Activated naive CD4-positive, alpha-beta T cell treated with anti-CD3 and anti-CD28 coated beads for 36 hours (primary cell): ENCODE results near the gene GPR132. TPM values are rescaled to one million over a fixed set of nuclear protein-coding genes. Genes with fewer than 3 reads are reported as not detected.
"Not testable (repeated sequence)": the region's sequence is repeated elsewhere in the genome, so short reads cannot be mapped to it uniquely, and the experiment has no call there.

Source experiments
- CTCF ChIA-PET: fragments of 350-600 bp; sonication (Branson Sonifier 250); formaldehyde crosslinking; loops from one replicate; lab custom pipeline; 2021; ENCODE audit warnings: antibody characterized with exemption; lab: Charles Lee
- DNase-seq: peaks from one replicate; pipeline ENCODE4 v3.0.0-alpha.2; 2020
- H3K27ac Mint-ChIP-seq: one replicate; pipeline ENCODE4 v1.8.0; 2021; ENCODE audit warnings: mild to moderate bottlenecking, mixed read lengths
- H3K27me3 Mint-ChIP-seq: one replicate; pipeline ENCODE4 v1.8.0; 2021; ENCODE audit warnings: low read depth, mixed read lengths
- H3K36me3 Mint-ChIP-seq: one replicate; pipeline ENCODE4 v1.8.0; 2021; ENCODE audit warnings: low read depth, mixed read lengths
- H3K4me1 Mint-ChIP-seq: one replicate; pipeline ENCODE4 v1.8.0; 2021; ENCODE audit warnings: low read depth, mixed read lengths
- H3K4me3 Mint-ChIP-seq: one replicate; pipeline ENCODE4 v1.8.0; 2021; ENCODE audit warnings: mild to moderate bottlenecking, moderate library complexity, mixed read lengths
- H3K9me3 Mint-ChIP-seq: one replicate; pipeline ENCODE4 v1.8.0; 2021; ENCODE audit warnings: mixed read lengths
- intact Hi-C: fragments of 100-400 bp; cut with micrococcal nuclease; formaldehyde crosslinking; loops from one replicate; pipeline ENCODE4 v1.15.1; 2023
- total RNA-seq, 2 experiments: library from RNA; stranded (reverse); gene quantifications; one replicate each; pipeline ENCODE4 v1.2.3, GENCODE V29; 2021

GPR132 gene
- total RNA-seq, 2 experiments from 2014 or later, result 11.3 to 15.3 TPM

DNA sequence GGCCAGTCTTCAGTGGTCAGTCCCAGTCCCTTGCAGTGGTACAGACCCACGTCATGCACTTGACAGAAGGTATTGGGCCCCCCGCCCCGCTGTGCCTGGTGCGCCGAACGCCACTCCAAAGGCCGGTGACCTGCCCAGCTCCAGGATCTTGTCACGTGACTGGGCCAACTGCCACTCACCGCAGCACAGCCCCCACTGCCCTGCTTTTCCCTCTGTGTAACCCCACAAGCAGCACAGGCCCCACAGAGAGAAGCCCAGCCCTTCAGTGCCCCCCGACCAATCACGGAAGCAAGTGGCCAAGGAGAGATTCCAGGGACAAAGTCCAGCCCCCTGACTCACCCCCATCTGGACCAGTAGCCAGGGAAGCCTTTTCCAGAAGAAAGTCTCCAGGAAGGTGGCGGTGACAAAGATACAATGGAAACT lies 498 bp downstream of the GPR132 start:
- Mint-ChIP-seq H3K9me3 (no peaks in the 10 kb centered on the region), H3K27me3 (no peaks in the 10 kb centered on the region), H3K27ac (peak overlapping the region; percentile 96), H3K4me1 (peaks cover 81% of the 10 kb centered on the region), H3K4me3 (peak overlapping the region; percentile 84), H3K36me3 (peaks cover 11% of the 10 kb centered on the region)
- CTCF ChIA-PET, result interaction anchor here (1.1 to 3.0 kb wide), 3 partner anchors 19 to 25 kb away, joined by 4 to 11 read pairs (median 10); no protein-coding TSS in a partner anchor
- DNase-seq, result peak; percentile 50
- intact Hi-C loops, result loop anchor here (1.0 to 10.0 kb wide), 4 partner anchors 23 to 426 kb away; partner anchors contain the start of genes CDCA4, SIVA1 and TEDC1

DNA sequence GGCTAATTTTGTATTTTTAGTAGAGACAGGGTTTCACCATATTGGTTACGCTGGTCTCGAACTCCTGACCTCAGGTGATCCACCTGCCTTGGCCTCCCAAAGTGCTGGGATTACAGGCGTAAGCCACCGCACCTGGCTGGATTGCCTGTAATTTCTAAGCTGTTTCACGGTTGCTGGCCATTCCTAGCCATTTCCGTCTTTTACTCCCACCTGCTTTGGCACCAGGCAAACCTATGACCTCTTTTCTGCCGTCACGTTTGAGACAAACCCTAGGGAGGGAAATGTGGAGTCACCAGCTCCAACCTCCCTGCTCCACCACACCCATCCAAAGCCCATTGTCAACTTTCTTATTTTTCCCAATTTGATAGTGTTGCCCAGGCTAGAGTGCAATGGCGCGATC lies 1.2 kb downstream of the GPR132 start:
- Mint-ChIP-seq H3K9me3 (no peaks in the 10 kb centered on the region), H3K36me3 (peaks cover 11% of the 10 kb centered on the region), H3K27ac (peak overlapping the region; percentile 96), H3K4me3 (peak overlapping the region; percentile 84), H3K4me1 (peaks cover 82% of the 10 kb centered on the region), H3K27me3 (no peaks in the 10 kb centered on the region)
- intact Hi-C loops, result loop anchor here (2.0 to 10.0 kb wide), 2 partner anchors 309 to 427 kb away; partner anchors contain the start of genes SIVA1 and TEDC1
- CTCF ChIA-PET, result interaction anchor here (0.7 to 1.7 kb wide), 2 partner anchors 27 to 28 kb away, joined by 3 to 4 read pairs; no protein-coding TSS in a partner anchor
- no peak for DNase-seq

DNA sequence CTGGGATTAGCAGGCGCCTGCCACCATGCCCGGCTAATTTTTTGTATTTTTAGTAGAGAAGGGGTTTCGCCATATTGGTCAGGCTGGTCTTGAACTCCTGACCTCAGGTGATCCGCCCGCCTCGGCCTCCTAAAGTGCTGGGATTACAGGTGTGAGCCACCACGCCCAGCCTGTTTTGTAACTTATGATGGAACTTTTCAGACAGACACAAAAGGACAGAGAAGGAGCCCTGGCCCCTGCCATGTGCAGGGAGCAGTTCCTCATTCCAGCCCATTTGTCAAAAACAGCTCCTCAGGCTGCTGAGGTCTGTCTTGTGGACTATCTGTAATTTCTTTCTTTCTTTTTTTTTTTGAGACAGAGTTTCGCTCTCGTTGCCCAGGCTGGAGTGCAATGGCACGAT lies 1.7 kb downstream of the GPR132 start:
- not testable (repeated sequence) for DNase-seq, H3K9me3 Mint-ChIP-seq, H3K27me3 Mint-ChIP-seq
- Mint-ChIP-seq H3K36me3 (peaks cover 11% of the 10 kb centered on the region), H3K4me1 (peaks cover 82% of the 10 kb centered on the region), H3K27ac (peak overlapping the region; percentile 96), H3K4me3 (peak overlapping the region; percentile 84)
- CTCF ChIA-PET, result interaction anchor here (0.6 to 1.7 kb wide), 5 partner anchors 9 to 669 kb away, joined by 3 to 4 read pairs (median 3); no protein-coding TSS in a partner anchor
- intact Hi-C loops, result loop anchor here (10.0 kb wide), 1 partner anchor 309 kb away; the partner anchor contains the start of gene SIVA1

DNA sequence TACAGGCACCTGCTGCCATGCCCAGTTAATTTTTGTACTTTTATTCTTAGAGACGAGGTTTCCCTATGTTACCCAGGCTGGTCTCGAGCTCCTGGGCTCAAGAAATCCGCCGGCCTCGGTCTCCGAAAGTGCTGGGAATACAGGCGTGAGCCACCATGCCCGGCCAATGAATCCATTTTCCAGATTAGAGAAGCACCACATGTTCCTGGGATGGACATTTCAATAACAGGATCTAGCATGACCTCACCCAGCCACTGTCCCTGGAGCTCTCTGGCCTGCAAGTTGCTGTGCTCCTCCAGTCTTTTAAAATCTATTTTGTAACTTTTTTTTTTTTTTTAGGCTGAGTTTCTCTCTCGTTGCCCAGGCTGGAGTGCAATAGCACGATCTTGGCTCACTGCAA lies 2.2 kb downstream of the GPR132 start:
- DNase-seq, result no peak
- CTCF ChIA-PET, result interaction anchor here (0.6 to 1.7 kb wide), 4 partner anchors 10 to 668 kb away, joined by 3 to 4 read pairs (median 4); no protein-coding TSS in a partner anchor
- H3K4me3 Mint-ChIP-seq, result peak overlapping the region; percentile 67
- no peaks in the 10 kb centered on the region for H3K27me3 Mint-ChIP-seq
- peaks cover 13% of the 10 kb centered on the region for H3K36me3 Mint-ChIP-seq
- peaks cover 86% of the 10 kb centered on the region for H3K4me1 Mint-ChIP-seq
- H3K9me3 Mint-ChIP-seq, result no peaks in the 10 kb centered on the region
- intact Hi-C loops, result loop anchor here (10.0 kb wide), 1 partner anchor 308 kb away; the partner anchor contains the start of gene SIVA1
- H3K27ac Mint-ChIP-seq, result peak overlapping the region; percentile 90

DNA sequence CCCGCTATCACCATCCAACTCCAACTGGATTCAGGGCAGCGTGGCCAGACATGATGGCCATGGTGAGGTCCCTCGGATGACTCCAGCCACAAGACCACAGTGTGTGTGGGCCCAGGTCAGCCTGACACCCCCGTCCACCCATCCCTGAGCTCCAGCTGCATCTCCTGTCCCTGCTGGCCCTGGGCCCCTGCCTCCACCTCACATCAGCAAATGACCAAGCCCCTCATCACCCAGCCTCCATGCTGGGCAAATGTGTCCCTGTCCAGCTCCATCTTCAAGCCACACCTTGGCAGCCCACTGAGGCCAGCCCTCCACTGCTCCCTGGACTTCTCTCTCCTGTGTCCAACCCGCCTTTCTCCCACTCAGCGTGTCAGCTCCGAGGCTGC lies 3.2 kb downstream of the GPR132 start:
- CTCF ChIA-PET, result interaction anchor here (0.8 to 1.4 kb wide), 2 partner anchors 11 to 25 kb away, joined by 3 to 4 read pairs; no protein-coding TSS in a partner anchor
- H3K4me3 Mint-ChIP-seq, result peak overlapping the region; percentile 69
- H3K36me3 Mint-ChIP-seq, result peaks cover 14% of the 10 kb centered on the region
- H3K27ac Mint-ChIP-seq, result peak overlapping the region; percentile 94
- H3K9me3 Mint-ChIP-seq, result no peaks in the 10 kb centered on the region
- DNase-seq, result no peak
- H3K27me3 Mint-ChIP-seq, result no peaks in the 10 kb centered on the region
- H3K4me1 Mint-ChIP-seq, result peaks cover 77% of the 10 kb centered on the region
- intact Hi-C loops, result loop anchor here (10.0 kb wide), 1 partner anchor 307 kb away; the partner anchor contains the start of gene SIVA1

DNA sequence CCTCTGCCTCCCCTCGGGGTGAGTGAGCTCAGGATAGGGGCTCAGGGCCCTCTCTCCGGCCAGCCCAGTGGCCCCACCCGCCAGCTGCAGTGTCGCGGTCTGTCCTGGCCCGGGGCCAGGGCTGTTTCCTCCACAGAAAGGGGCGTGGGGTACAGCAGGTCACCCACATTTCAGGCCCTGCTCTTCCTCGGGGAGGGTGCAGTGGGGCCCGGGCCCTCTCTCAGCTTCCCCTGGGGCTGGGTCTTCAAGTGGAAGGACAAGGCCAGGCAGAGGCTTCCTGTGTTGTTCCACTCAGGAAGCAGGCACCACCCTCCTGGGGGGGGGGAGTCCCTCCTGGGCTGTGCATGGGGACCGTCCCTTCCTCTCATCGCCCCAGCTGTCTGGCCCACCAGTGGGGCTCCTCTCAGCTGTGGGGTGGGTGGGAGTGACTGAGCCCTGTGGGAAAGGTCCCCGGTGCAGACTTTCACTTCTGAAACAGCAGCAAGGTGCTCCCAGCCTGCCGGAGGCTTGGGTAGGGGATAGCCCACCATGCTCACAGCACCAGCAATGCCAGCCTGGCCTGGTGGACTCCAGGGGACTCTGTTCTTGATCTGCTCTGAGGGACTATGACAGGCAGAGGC lies 3.7 kb downstream of the GPR132 start:
- Mint-ChIP-seq H3K27ac (peak overlapping the region; percentile 94), H3K4me3 (peak overlapping the region; percentile 69), H3K4me1 (peaks cover 72% of the 10 kb centered on the region), H3K27me3 (no peaks in the 10 kb centered on the region), H3K9me3 (no peaks in the 10 kb centered on the region), H3K36me3 (peaks cover 17% of the 10 kb centered on the region)
- DNase-seq, result peak; percentile 88
- CTCF ChIA-PET, result interaction anchor here (0.8 to 5.4 kb wide), 4 partner anchors 15 to 40 kb away, joined by 3 to 53 read pairs (median 3); partner anchors contain the start of gene CDCA4
- intact Hi-C loops, result loop anchor here (10.0 kb wide), 1 partner anchor 307 kb away; the partner anchor contains the start of gene SIVA1

DNA sequence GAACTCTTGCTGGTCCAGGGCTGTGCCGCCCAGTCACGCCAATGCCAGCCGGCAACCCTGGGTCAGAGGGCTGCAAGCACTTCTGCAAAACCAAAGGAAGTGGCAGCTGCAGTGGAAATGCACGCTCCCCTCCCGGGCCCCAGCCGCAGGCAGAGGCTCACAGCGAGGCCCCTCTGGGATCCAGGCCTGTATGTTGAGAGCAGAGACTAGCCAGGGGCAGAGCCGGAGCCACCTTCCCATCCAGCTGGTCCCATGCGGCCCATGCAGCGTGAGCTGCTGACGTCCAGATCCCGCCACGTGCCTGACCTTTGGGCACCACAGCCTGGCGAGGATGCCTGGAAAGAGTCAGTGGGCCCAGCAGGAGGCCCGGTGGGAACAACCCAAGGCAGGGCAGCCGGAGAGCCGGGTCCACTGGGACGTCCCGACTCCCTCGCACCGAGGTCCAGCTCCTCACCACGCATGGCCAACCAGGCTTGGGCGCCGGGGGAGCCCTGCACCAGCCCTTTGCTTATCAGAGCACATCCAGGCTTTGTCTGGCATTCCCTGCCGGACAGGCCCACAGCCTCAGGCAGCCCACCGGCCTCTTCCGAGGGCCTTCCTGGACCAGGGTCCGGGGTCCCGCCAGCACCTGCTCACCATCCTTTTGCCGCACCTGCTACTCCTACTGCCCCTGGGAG lies 4.3 kb downstream of the GPR132 start:
- intact Hi-C loops, result loop anchor here (10.0 kb wide), 1 partner anchor 306 kb away; the partner anchor contains the start of gene SIVA1
- H3K9me3 Mint-ChIP-seq, result no peaks in the 10 kb centered on the region
- H3K36me3 Mint-ChIP-seq, result peaks cover 17% of the 10 kb centered on the region
- DNase-seq, result peak; percentile 63
- H3K27ac Mint-ChIP-seq, result peak overlapping the region; percentile 94
- H3K4me1 Mint-ChIP-seq, result peaks cover 65% of the 10 kb centered on the region
- CTCF ChIA-PET, result interaction anchor here (0.8 to 5.4 kb wide), 4 partner anchors 15 to 39 kb away, joined by 3 to 53 read pairs (median 3); partner anchors contain the start of gene CDCA4
- H3K27me3 Mint-ChIP-seq, result no peaks in the 10 kb centered on the region
- peak overlapping the region; percentile 69 for H3K4me3 Mint-ChIP-seq

DNA sequence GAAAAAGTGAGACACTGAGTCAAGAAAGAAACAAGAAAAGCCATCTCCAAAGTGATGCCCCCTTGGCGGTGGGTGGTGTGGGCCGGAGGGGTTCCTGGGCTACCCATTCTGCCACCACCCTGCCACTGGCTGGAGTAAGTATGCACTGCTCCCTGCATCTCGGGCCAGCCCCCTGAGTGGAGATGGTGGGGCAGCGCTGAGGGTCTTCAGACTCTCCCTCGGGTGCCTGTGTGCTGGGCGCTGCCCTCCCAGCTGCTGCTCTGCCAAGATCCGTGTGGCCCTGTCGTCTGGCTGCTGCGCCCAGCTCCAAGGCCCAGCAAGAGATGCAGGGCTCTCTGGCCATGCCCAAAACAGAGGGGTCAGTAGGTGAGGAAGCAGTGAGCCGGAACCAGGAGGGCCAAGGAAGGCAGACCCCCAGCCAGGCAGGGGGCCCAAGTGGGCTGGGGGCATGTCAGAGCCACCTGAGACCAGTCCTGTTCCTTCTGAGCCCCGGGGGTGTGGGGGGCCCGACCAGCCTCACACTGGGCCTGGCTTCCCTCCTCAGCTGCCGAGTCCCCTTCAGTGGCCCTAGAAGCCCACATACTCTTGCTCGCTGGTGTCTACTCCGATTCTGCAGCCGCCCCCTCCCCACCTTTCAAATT lies 5.2 kb downstream of the GPR132 start:
- Mint-ChIP-seq H3K27ac (peak overlapping the region; percentile 94), H3K27me3 (no peaks in the 10 kb centered on the region), H3K4me1 (peaks cover 62% of the 10 kb centered on the region), H3K36me3 (peaks cover 22% of the 10 kb centered on the region), H3K9me3 (no peaks in the 10 kb centered on the region), H3K4me3 (peak overlapping the region; percentile 69)
- CTCF ChIA-PET, result interaction anchor here (0.6 to 5.4 kb wide), 7 partner anchors 13 to 347 kb away, joined by 3 to 53 read pairs (median 4); no protein-coding TSS in a partner anchor
- intact Hi-C loops, result loop anchor here (1.0 to 10.0 kb wide), 4 partner anchors 10 to 305 kb away; partner anchors contain the start of gene SIVA1
- DNase-seq, result no peak

DNA sequence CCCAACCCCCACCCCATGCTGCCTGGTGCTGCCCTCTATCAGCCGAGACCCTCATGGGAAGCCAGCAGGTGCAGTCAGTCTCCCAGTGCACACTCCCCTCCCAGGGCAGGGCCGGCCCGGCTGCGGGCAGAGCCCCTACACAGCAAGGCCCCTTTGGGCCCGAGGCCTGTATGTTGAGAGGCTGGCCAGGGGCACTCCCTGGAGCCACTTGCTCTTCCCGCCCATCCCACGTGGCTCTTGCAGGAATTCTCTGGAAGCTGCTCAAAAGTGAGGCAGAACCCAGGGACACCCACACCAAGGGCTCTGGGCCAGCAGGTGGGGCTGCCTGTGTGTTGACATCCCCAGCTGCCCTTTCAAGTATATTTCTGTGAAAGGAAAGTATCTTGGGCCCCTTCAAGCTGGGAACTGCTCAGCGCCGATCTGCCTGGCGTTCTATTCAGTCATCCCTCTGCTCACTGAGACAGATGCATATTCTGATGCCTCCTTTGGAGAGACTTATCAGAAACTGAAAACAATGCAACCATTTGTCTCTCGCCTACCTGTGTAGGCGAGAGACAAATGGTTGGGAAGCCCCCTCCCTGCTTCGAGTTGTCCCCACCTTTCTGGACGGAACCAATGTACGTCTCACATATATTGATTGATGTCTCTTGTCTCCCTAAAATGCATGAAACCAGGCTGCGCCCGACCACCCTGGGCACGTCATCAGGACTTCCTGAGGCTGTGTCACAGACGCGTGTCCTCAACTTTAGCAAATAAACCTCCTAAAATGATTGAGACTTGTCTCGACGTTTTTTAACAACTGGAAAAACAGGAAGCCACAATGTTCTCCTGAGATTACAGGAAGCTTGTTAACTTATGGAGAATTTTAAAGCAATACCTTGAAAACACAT lies 6.0 kb downstream of the GPR132 start:
- Mint-ChIP-seq H3K27ac (peak overlapping the region; percentile 94), H3K4me1 (peaks cover 57% of the 10 kb centered on the region), H3K36me3 (peaks cover 17% of the 10 kb centered on the region), H3K27me3 (no peaks in the 10 kb centered on the region), H3K9me3 (no peaks in the 10 kb centered on the region), H3K4me3 (peak overlapping the region; percentile 28)
- DNase-seq, result peak; percentile 87
- intact Hi-C loops, result loop anchor here (1.0 kb wide), 3 partner anchors 11 to 27 kb away; no protein-coding TSS in a partner anchor
- CTCF ChIA-PET, result interaction anchor here (0.6 to 5.4 kb wide), 9 partner anchors 12 to 223 kb away, joined by 3 to 53 read pairs (median 5); no protein-coding TSS in a partner anchor

DNA sequence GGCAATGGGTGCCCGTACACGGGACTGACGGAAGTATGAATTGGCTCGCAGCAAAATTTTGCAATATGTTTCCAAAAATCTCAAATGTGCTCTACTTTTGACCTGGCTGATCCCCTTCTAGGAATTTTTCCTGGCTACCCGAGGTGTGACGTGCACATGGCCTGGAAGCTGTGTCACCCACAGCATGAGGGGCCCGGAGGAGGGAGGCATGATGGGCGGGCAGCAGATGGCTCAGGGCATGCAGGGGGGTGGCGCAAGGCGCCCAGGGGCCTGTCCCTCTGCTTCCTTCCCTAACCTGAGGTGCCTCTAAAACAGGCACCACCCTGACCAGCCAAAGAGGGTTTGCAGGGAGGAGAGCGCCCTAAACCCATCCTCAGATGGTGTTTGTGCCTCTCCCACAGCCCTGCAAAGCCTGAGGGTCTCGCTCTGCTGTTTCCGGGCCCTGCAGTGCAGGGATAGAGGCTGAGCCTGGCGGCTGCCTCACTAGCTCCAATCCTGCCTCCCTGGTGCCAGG lies 6.7 kb downstream of the GPR132 start:
- intact Hi-C loops, result loop anchor here (1.0 kb wide), 3 partner anchors 12 to 28 kb away; no protein-coding TSS in a partner anchor
- no peaks in the 10 kb centered on the region for H3K27me3 Mint-ChIP-seq

More for the DNA sequence above, 6.7 kb downstream of the GPR132 start:
- CTCF ChIA-PET, result interaction anchor here (0.6 to 5.4 kb wide), 9 partner anchors 11 to 224 kb away, joined by 3 to 53 read pairs (median 5); no protein-coding TSS in a partner anchor
- peaks cover 56% of the 10 kb centered on the region for H3K4me1 Mint-ChIP-seq
- H3K9me3 Mint-ChIP-seq, result no peaks in the 10 kb centered on the region
- no peak overlapping the region for H3K4me3 Mint-ChIP-seq
- H3K27ac Mint-ChIP-seq, result peak overlapping the region; percentile 94
- no peak for DNase-seq
- peaks cover 17% of the 10 kb centered on the region for H3K36me3 Mint-ChIP-seq
